HepG2 (cell line): ENCODE results near the gene PA2G4. TPM values are rescaled to one million over a fixed set of nuclear protein-coding genes. Genes with fewer than 3 reads are reported as not detected.

Source experiments
- BCLAF1 ChIP-seq: fragments of 450-650 bp; IDR thresholded peaks from 2 replicates; pipeline ENCODE4 v1.6.1; 2017; ENCODE audit warnings: mild to moderate bottlenecking
- FOXO1 ChIP-seq: sonication (generic); formaldehyde crosslinking; IDR thresholded peaks from 2 replicates; pipeline ENCODE4 v1.4.0; 2020; ENCODE audit warnings: missing genetic modification reagents
- MLXIP ChIP-seq: sonication (generic); formaldehyde crosslinking; IDR thresholded peaks from 2 replicates; pipeline ENCODE4 v1.9.0; 2021; ENCODE audit warnings: missing genetic modification reagents, borderline replicate concordance
- SP1 ChIP-seq, 2 experiments: fragments of 450-650 bp in 1 of 2; sonication (generic) in 1 of 2; formaldehyde crosslinking in 1 of 2; IDR thresholded peaks; 2 replicates each; pipeline versions ENCODE4 v1.4.0 to v1.6.1; 2016 to 2020; ENCODE audit warnings: missing genetic modification reagents in 1 of 2
- THYN1 ChIP-seq: sonication (generic); formaldehyde crosslinking; IDR thresholded peaks from 2 replicates; pipeline ENCODE4 v1.8.1; 2023; ENCODE audit warnings: low read depth, mild to moderate bottlenecking, moderate library complexity, missing genetic modification reagents, borderline replicate concordance
- ZNF136 ChIP-seq: sonication (generic); formaldehyde crosslinking; IDR thresholded peaks from 2 replicates; pipeline ENCODE4 v1.8.1; 2022; ENCODE audit warnings: low read depth, mild to moderate bottlenecking, moderate library complexity, missing genetic modification reagents
- ZNF24 ChIP-seq: fragments of 450-650 bp; IDR thresholded peaks from 2 replicates; pipeline ENCODE4 v1.6.1; 2017; ENCODE audit warnings: antibody characterized with exemption, mild to moderate bottlenecking
- ZNF562 ChIP-seq: sonication (generic); formaldehyde crosslinking; IDR thresholded peaks from 2 replicates; pipeline ENCODE4 v1.8.0; 2022; ENCODE audit warnings: missing genetic modification reagents, borderline replicate concordance
- ZNF879 ChIP-seq: sonication (generic); formaldehyde crosslinking; IDR thresholded peaks from 2 replicates; pipeline ENCODE4 v1.8.1; 2023; ENCODE audit warnings: missing genetic modification reagents
- polyA plus RNA-seq, 8 experiments: library from polyadenylated mRNA; depleted of rRNA in 3 of 8; stranded (reverse) in 7 of 8; unstranded in 1 of 8; fragments of >200 nt; fragmentation: Illumina TruSeq in 4 of 8; extraction: Trizol in 4 of 8; gene quantifications; 2 replicates each; pipeline versions ENCODE4 v1.2.1 to v1.2.3, GENCODE V29; 2011 to 2016; ENCODE audit warnings: low read depth in 4 of 8, missing spikeins in 1 of 8, mixed read lengths in 1 of 8; ENCODE audit not compliant: insufficient read depth in 1 of 8
- total RNA-seq, 5 experiments: library from RNA; depleted of rRNA; stranded (reverse); fragments of >200 nt; fragmentation: Illumina TruSeq; extraction: Trizol; gene quantifications; 2 replicates each; pipeline ENCODE4 v1.2.3, GENCODE V29; 2016; ENCODE audit warnings: low read depth in 1 of 5
- TF ChIP-seq, protein P1 (sequence below): sonication (generic); formaldehyde crosslinking; IDR thresholded peaks from 2 replicates; pipeline ENCODE4 v1.5.0; 2020; ENCODE audit warnings: missing genetic modification reagents
- TF ChIP-seq, protein P2 (sequence below): sonication (generic); formaldehyde crosslinking; conservative IDR thresholded peaks from 2 replicates; pipeline ENCODE4 v1.8.0; 2022; ENCODE audit warnings: mild to moderate bottlenecking, moderate library complexity, missing genetic modification reagents
- TF ChIP-seq, protein P3 (sequence below): sonication (generic); formaldehyde crosslinking; IDR thresholded peaks from 2 replicates; pipeline ENCODE4 v1.4.0; 2020; ENCODE audit warnings: missing genetic modification reagents, mild to moderate bottlenecking, borderline replicate concordance

Gene PA2G4
- total and polyA plus RNA-seq, 2 of the 13 experiments (the other 11 are each of a cell fraction or from before 2014, with no cell fraction given), result 147 to 240 TPM

- TF ChIP-seq FOXO1 (CRISPR knock-in tag) (peak; percentile 83), ZNF136 (CRISPR knock-in tag) (no peak), SP1 (IDR thresholded peaks at IDR 0.05) (no peak), SP1 (CRISPR knock-in tag; IDR thresholded peaks at IDR 0.05) (no peak), BCLAF1 (no peak), ZNF879 (CRISPR knock-in tag) (no peak), THYN1 (CRISPR knock-in tag) (no peak), ZNF562 (CRISPR knock-in tag) (no peak), ZNF24 (no peak), MLXIP (CRISPR knock-in tag) (no peak)
- TF ChIP-seq, protein P1, sequence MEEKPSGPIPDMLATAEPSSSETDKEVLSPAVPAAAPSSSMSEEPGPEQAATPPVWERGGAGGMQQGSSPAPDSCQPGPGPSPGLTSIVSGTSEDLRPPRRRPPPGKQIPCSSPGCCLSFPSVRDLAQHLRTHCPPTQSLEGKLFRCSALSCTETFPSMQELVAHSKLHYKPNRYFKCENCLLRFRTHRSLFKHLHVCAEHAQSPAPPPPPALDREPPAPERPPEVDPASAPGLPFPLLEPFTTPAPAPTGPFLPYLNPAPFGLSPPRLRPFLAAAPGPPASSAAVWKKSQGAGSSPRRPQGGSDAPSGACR (CRISPR knock-in tag), result peak; percentile 56
- TF ChIP-seq, protein P2, sequence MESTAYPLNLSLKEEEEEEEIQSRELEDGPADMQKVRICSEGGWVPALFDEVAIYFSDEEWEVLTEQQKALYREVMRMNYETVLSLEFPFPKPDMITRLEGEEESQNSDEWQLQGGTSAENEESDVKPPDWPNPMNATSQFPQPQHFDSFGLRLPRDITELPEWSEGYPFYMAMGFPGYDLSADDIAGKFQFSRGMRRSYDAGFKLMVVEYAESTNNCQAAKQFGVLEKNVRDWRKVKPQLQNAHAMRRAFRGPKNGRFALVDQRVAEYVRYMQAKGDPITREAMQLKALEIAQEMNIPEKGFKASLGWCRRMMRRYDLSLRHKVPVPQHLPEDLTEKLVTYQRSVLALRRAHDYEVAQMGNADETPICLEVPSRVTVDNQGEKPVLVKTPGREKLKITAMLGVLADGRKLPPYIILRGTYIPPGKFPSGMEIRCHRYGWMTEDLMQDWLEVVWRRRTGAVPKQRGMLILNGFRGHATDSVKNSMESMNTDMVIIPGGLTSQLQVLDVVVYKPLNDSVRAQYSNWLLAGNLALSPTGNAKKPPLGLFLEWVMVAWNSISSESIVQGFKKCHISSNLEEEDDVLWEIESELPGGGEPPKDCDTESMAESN (CRISPR knock-in tag), result no peak; the same call in 1 of the 2 replicates
- TF ChIP-seq, protein P3, sequence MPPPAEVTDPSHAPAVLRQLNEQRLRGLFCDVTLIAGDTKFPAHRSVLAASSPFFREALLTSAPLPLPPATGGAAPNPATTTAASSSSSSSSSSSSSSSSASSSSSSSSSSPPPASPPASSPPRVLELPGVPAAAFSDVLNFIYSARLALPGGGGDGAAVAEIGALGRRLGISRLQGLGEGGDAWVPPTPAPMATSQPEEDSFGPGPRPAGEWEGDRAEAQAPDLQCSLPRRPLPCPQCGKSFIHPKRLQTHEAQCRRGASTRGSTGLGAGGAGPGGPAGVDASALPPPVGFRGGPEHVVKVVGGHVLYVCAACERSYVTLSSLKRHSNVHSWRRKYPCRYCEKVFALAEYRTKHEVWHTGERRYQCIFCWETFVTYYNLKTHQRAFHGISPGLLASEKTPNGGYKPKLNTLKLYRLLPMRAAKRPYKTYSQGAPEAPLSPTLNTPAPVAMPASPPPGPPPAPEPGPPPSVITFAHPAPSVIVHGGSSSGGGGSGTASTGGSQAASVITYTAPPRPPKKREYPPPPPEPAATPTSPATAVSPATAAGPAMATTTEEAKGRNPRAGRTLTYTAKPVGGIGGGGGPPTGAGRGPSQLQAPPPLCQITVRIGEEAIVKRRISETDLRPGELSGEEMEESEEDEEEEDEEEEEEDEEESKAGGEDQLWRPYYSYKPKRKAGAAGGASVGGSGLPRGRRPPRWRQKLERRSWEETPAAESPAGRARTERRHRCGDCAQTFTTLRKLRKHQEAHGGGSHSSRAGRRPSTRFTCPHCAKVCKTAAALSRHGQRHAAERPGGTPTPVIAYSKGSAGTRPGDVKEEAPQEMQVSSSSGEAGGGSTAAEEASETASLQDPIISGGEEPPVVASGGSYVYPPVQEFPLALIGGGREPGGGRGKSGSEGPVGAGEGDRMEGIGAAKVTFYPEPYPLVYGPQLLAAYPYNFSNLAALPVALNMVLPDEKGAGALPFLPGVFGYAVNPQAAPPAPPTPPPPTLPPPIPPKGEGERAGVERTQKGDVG (CRISPR knock-in tag), result no peak
These were observed 23.7 kb upstream of the PA2G4 start (continued) for GRCh38 chr12:56080556-56081138.
